Naive B cell (primary cell): ENCODE results near the gene OR2J3. TPM values are rescaled to one million over a fixed set of nuclear protein-coding genes. Genes with fewer than 3 reads are reported as not detected.
"Not testable (repeated sequence)": the region's sequence is repeated elsewhere in the genome, so short reads cannot be mapped to it uniquely, and the experiment has no call there.

ENCODE experiments used
- ATAC-seq, 2 donors: fragments of 150-1000 bp; cut with Tn5 transposase; 2 replicates each; pipeline ENCODE4 v1.10.0; 2021; ENCODE audit warnings: low read depth in 2 of 2, mild to moderate bottlenecking in 2 of 2, moderate library complexity in 2 of 2
- DNase-seq: peaks from one replicate; pipeline ENCODE4 v3.0.0; 2022
- H3K27ac Mint-ChIP-seq, 6 donors: one replicate each; pipeline ENCODE4 v1.8.0; 2020 to 2022; ENCODE audit warnings: mild to moderate bottlenecking in 6 of 6, mixed read lengths in 6 of 6, moderate library complexity in 5 of 6, inconsistent platforms in 2 of 6
- H3K27me3 Mint-ChIP-seq, 3 donors: one replicate each; pipeline ENCODE4 v1.8.0; 2021 to 2022; ENCODE audit warnings: mixed read lengths in 3 of 3, mild to moderate bottlenecking in 1 of 3
- H3K36me3 Mint-ChIP-seq, 2 donors: one replicate each; pipeline ENCODE4 v1.8.0; 2020 to 2022; ENCODE audit warnings: mixed read lengths in 2 of 2, inconsistent platforms in 1 of 2, mild to moderate bottlenecking in 1 of 2
- H3K4me1 Mint-ChIP-seq, 3 donors: one replicate each; pipeline ENCODE4 v1.8.0; 2020 to 2022; ENCODE audit warnings: mixed read lengths in 3 of 3, inconsistent platforms in 1 of 3, mild to moderate bottlenecking in 1 of 3, moderate library complexity in 1 of 3
- H3K4me3 Mint-ChIP-seq, 8 donors: one replicate each; pipeline ENCODE4 v1.8.0; 2020 to 2022; ENCODE audit warnings: mild to moderate bottlenecking in 8 of 8, mixed read lengths in 8 of 8, moderate library complexity in 8 of 8, inconsistent platforms in 2 of 8
- H3K9me3 Mint-ChIP-seq, 7 donors: one replicate each; pipeline ENCODE4 v1.8.0; 2020 to 2022; ENCODE audit warnings: mixed read lengths in 7 of 7, mild to moderate bottlenecking in 5 of 7, inconsistent platforms in 2 of 7, moderate library complexity in 1 of 7
- polyA plus RNA-seq, 6 donors: library from polyadenylated mRNA; unstranded; fragments of 300-500 nt; fragmentation: Illumina TruSeq; gene quantifications; one replicate each; pipeline ENCODE4 v1.2.3, GENCODE V29; 2021; ENCODE audit warnings: low read depth in 6 of 6

The OR2J3 gene
- polyA plus RNA-seq, 6 donors from 2014 or later, result not detected

DNA sequence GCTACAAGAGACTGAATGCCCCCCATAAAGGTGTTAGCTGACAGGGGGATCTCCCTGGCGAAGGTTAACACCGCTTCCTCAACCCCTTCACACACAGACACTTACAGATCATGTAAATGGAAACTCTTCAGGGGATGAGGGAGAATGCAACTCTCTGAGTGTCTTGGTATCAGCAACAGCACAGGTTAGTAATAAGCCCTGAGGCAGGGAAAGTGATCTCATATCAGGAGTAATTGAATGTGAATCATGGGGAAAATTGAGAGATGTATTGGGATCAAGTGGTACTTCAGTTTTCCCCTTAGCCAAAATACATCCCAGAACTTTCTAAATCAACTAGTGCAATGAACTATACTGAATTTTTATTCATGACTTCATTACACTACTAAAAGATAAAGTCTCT is 23.8 kb downstream of the OR2J3 start:
- H3K4me1 Mint-ChIP-seq, result no peaks in the 10 kb centered on the region

DNA sequence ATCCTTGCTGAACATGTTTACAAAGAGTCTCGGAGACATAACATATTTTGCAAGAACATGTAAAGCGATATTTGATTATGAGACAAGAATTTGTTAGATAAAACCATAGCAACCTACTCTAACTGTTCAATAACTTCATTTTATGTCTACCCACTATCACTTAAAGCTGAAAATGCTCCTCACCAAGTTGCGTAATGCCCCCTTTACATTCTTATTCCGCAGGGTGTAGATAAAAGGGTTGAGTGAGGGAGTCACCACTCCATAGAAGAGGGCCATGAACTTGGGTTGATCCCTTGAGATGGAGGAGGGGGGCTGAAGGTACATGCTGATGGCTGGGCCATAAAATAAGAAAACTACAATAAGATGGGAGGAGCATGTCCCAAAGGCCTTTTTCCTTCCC is 29.9 kb downstream of the OR2J3 start:
- Mint-ChIP-seq H3K36me3 (no peaks in the 10 kb centered on the region), H3K4me3 (no peak overlapping the region)

More for the DNA sequence above, 23.8 kb downstream of the OR2J3 start:
- Mint-ChIP-seq H3K36me3 (no peaks in the 10 kb centered on the region), H3K27ac (no peak overlapping the region), H3K4me3 (no peak overlapping the region), H3K9me3 (no peaks in the 10 kb centered on the region), H3K27me3 (peaks cover 18 to 28% (median 25%) of the 10 kb centered on the region in 3 donors)
- ATAC-seq, result no peak
- no peak for DNase-seq

DNA sequence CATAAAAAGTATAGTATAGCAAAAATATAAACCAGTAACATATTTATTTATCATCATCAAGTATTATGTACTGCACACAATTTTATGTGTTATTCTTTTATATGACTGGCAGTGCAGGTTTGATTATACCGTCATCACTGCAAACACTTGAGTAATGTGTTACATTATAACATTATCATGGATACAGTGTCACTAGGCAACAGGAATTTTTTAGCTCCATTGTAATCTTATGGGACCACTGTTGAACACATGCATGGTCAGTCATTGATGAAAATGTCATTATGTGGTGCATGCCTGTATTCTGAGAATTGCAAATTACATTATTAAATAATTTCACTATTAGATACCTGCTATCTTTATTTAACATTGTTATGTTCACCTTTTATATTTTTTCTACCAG is 33.7 kb downstream of the OR2J3 start:
- no peak overlapping the region for H3K4me3 Mint-ChIP-seq
- H3K4me1 Mint-ChIP-seq, result no peaks in the 10 kb centered on the region
- H3K9me3 Mint-ChIP-seq, result peaks cover 0 to 18% (median 10%) of the 10 kb centered on the region in 7 donors
- no peak overlapping the region for H3K27ac Mint-ChIP-seq
- no peaks in the 10 kb centered on the region for H3K36me3 Mint-ChIP-seq
- peaks cover 5 to 15% (median 6%) of the 10 kb centered on the region in 3 donors for H3K27me3 Mint-ChIP-seq
- DNase-seq, result no peak
- ATAC-seq, result no peak

More for the DNA sequence above, 29.9 kb downstream of the OR2J3 start:
- Mint-ChIP-seq H3K27ac (no peak overlapping the region), H3K4me1 (no peaks in the 10 kb centered on the region), H3K27me3 (peaks cover 8 to 18% (median 10%) of the 10 kb centered on the region in 3 donors), H3K9me3 (peaks cover 0 to 7% (median 2%) of the 10 kb centered on the region in 7 donors)
- no peak for ATAC-seq
- DNase-seq, result no peak

DNA sequence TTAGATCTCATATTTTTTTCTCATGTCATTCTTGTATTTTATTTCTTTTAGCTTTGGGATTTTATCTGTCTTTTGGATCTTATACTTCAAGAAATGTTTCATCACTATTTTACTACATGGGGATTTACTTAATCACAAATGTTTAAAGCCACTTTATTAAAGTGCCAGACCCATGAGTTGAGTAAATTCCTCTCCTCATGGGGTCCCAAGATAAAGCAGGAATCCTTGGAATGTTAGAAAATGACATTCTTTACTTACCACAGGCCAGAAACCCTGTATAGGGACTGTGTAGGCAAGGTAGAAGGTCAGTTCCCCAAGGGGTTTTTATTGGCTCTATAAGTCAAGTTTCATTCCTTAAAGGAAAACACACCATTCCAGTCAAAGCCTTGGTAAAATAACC is 34.5 kb downstream of the OR2J3 start:
- peaks cover 0 to 18% (median 10%) of the 10 kb centered on the region in 7 donors for H3K9me3 Mint-ChIP-seq
- no peak for ATAC-seq

DNA sequence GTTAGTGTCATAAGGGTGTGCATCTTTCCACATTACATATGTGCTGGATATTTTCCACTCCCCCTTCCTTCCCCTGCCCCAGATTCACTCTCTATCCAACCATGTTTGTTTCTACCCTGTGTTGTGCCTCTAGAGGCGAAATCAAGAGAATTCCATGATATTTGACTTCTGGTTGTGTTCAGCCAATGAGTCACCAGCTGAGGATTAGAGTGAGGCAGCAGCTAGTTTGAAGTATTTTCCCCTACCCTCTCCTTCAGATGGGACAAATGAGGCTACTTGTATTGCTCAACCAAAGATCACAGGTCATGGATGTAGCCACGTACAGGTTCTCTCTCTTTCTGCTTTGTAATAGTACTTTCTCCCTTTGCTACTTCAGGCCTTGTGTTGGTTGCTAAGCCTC is 38.3 kb downstream of the OR2J3 start:
- Mint-ChIP-seq H3K9me3 (peaks cover 4 to 41% (median 15%) of the 10 kb centered on the region in 7 donors), H3K27ac (no peak overlapping the region), H3K27me3 (peaks cover 10 to 26% (median 16%) of the 10 kb centered on the region in 3 donors), H3K4me1 (no peaks in the 10 kb centered on the region), H3K4me3 (no peak overlapping the region), H3K36me3 (peaks cover 0 to 3% of the 10 kb centered on the region in 2 donors)
- ATAC-seq, result no peak
- DNase-seq, result no peak

More for the DNA sequence above, 34.5 kb downstream of the OR2J3 start:
- no peak for DNase-seq
- H3K27me3 Mint-ChIP-seq, result peaks cover 5 to 15% (median 13%) of the 10 kb centered on the region in 3 donors
- H3K36me3 Mint-ChIP-seq, result no peaks in the 10 kb centered on the region
- no peak overlapping the region for H3K27ac Mint-ChIP-seq
- no peak overlapping the region for H3K4me3 Mint-ChIP-seq
- no peaks in the 10 kb centered on the region for H3K4me1 Mint-ChIP-seq

DNA sequence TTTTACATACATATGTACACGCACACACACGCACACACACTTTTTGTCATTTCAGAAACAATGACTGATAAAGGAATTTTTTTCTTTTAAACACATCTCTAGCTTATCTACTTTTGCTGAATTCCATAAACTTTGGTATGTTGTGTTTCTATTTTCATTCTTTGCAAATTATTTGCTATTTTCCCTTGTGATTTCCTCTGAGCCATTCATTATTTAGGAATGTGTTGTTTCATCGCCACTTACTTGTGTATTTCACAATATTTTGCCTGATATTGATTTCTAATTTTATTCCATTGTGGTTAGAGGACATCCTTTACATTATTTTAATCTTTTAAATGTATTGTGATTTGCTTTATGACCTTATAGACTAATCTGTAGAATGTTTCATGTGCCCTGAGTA is 39.2 kb downstream of the OR2J3 start:
- DNase-seq, result no peak
- no peak overlapping the region for H3K4me3 Mint-ChIP-seq

DNA sequence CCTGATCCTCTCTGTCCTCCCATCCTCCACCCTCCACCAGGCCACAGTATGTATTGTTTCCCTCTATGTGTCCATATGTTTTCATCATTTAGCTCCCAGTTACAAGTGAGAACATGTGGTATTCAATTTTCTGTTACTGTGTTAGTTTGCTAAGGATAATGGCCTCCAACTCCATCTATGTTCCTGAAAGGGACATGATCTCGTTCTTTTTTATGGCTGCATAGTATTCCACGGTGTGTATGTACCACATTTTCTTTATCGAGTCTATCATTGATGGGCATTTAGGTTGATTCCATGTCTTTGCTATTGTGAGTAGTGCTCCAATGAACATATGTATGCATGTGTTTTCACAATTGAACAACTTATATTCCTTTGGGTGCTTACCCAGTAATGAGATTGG is 41.6 kb downstream of the OR2J3 start:
- peaks cover 10 to 34% (median 21%) of the 10 kb centered on the region in 3 donors for H3K27me3 Mint-ChIP-seq
- not testable (repeated sequence) for H3K4me1 Mint-ChIP-seq, H3K36me3 Mint-ChIP-seq, DNase-seq, ATAC-seq, H3K27ac Mint-ChIP-seq, H3K4me3 Mint-ChIP-seq
- H3K9me3 Mint-ChIP-seq, result peaks cover 5 to 26% (median 11%) of the 10 kb centered on the region in 7 donors

More for the DNA sequence above, 39.2 kb downstream of the OR2J3 start:
- Mint-ChIP-seq H3K9me3 (peaks cover 5 to 38% (median 15%) of the 10 kb centered on the region in 7 donors), H3K36me3 (peaks cover 0 to 3% of the 10 kb centered on the region in 2 donors), H3K27ac (no peak overlapping the region), H3K27me3 (peaks cover 10 to 26% (median 16%) of the 10 kb centered on the region in 3 donors), H3K4me1 (no peaks in the 10 kb centered on the region)
- no peak for ATAC-seq

DNA sequence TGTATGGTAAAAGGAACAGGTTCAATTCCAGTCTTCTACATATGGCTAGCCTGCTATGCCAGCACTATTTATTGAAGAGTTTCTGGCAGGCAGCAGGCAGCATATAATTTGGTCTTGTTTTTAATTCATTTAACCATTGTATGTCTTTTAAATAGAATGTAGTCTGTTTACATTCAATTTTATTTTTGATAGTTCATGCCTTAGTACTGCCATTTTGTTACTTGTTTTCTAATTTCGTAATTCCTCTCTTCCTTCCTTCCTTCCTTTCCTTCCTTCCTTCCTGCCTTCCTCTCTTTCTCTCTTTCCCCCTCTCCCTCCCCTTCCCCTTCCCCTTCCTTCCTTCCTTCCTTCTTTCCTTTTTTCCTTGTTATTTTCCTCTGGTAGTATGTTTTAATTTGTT is 45.2 kb downstream of the OR2J3 start:
- peaks cover 16 to 29% (median 24%) of the 10 kb centered on the region in 3 donors for H3K27me3 Mint-ChIP-seq
- H3K27ac Mint-ChIP-seq, result no peak overlapping the region
- no peaks in the 10 kb centered on the region for H3K4me1 Mint-ChIP-seq
- peaks cover 5 to 34% (median 16%) of the 10 kb centered on the region in 7 donors for H3K9me3 Mint-ChIP-seq
- DNase-seq (no peak), ATAC-seq (no peak)
- no peak overlapping the region for H3K4me3 Mint-ChIP-seq
- H3K36me3 Mint-ChIP-seq, result peaks cover 0 to 3% of the 10 kb centered on the region in 2 donors

DNA sequence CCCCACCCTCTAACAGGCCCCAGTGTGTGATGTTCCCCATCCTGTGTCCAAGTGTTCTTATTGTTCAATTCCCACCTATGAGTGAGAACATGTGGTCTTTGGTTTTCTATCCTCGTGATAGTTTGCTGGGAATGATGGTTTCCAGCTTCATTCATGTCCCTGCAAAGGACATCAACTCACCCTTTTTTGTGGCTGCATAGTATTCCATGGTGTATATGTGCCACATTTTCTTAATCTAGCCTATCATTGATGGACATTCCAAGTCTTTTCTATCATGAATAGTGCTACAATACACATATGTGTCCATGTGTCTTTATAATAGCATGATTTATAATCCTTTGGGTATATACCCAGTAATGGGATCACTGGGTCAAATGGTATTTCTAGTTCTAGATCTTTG is 47.3 kb downstream of the OR2J3 start:
- H3K27ac Mint-ChIP-seq, ATAC-seq: not testable (repeated sequence)

DNA sequence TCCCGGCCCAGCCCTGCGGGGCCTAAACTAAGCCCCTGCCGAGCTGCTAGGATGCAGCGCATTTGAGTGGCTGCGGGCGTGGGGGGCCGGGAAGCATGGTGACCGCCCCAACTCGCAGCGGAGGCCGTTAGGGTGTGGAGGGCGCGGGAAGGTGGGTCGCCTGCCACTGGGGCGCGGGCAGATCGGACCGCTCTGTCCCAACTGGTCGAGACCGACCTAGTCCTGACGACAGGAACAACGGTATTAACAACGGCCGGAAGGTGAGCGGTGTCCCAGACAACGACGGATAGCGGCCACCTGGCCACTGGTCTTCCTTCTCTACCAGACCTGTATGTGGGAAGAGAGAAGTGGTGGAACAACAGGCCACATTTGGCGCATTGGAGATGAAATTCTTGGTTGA is 52.1 kb downstream of the OR2J3 start:
- H3K9me3 Mint-ChIP-seq, result peaks cover 0 to 16% (median 6%) of the 10 kb centered on the region in 7 donors
- ATAC-seq, H3K4me1 Mint-ChIP-seq, H3K36me3 Mint-ChIP-seq, DNase-seq, H3K27ac Mint-ChIP-seq, H3K4me3 Mint-ChIP-seq: not testable (repeated sequence)
- H3K27me3 Mint-ChIP-seq, result peaks cover 17 to 31% (median 28%) of the 10 kb centered on the region in 3 donors

More for the DNA sequence above, 47.3 kb downstream of the OR2J3 start:
- not testable (repeated sequence) for DNase-seq, H3K4me3 Mint-ChIP-seq, H3K4me1 Mint-ChIP-seq, H3K36me3 Mint-ChIP-seq
- peaks cover 9 to 25% (median 16%) of the 10 kb centered on the region in 3 donors for H3K27me3 Mint-ChIP-seq
- peaks cover 0 to 19% (median 6%) of the 10 kb centered on the region in 7 donors for H3K9me3 Mint-ChIP-seq

Other genes starting within 250 kb of the OR2J3 start
- gene TRIM27, start 184.1 kb upstream of the OR2J3 start, polyA plus RNA-seq, result 10 to 100 TPM; 39.8 to 67.0 (median 54.1) TPM
- not detected for gene ZNF311, start 102.7 kb upstream of the OR2J3 start, polyA plus RNA-seq
- gene OR2W1, start 62.9 kb upstream of the OR2J3 start, polyA plus RNA-seq, result not detected
- gene OR2B3, start 20.7 kb upstream of the OR2J3 start, polyA plus RNA-seq, result not detected
- not detected for gene OR2J1, start 8.6 kb upstream of the OR2J3 start, polyA plus RNA-seq
- not detected for gene OR2J2, start 62.8 kb downstream of the OR2J3 start, polyA plus RNA-seq
- not detected for gene OR14J1, start 193.6 kb downstream of the OR2J3 start, polyA plus RNA-seq